Testis (tissue), 3 donors: ENCODE data around the gene ST7. TPM values are rescaled to one million over a fixed set of nuclear protein-coding genes. Genes with fewer than 3 reads are reported as not detected.
A peak's percentile ranks its signal among the peaks of the same experiment; 100 is the strongest.

Experiments
- DNase-seq: peaks from one replicate; pipeline ENCODE4 v3.0.0-alpha.2; 2019
- H3K27ac ChIP-seq, 2 donors: fragments of 200-600 bp; sonication (generic); one replicate each; pipeline ENCODE4 v1.5.1; 2019
- H3K27me3 ChIP-seq: fragments of 200-600 bp; sonication (generic); one replicate; pipeline ENCODE4 v1.5.1; 2019
- H3K36me3 ChIP-seq: fragments of 200-600 bp; sonication (generic); one replicate; pipeline ENCODE4 v1.5.1; 2017; ENCODE audit warnings: low read depth; ENCODE audit errors: missing control alignments
- H3K4me1 ChIP-seq: fragments of 200-600 bp; sonication (generic); one replicate; pipeline ENCODE4 v1.5.1; 2019
- H3K4me3 ChIP-seq, 2 donors: fragments of 200-600 bp; sonication (generic); one replicate each; pipeline ENCODE4 v1.5.1; 2017 to 2019
- H3K9me3 ChIP-seq: fragments of 200-600 bp; sonication (generic); one replicate; pipeline ENCODE4 v1.5.1; 2017
- POLR2A ChIP-seq: fragments of 450-650 bp; IDR thresholded peaks from one replicate; pipeline ENCODE4 v1.6.1; 2017; ENCODE audit warnings: antibody characterized with exemption, mild to moderate bottlenecking, moderate library complexity
- WGBS, 2 donors: methylation state at CpG; one replicate each; pipeline ENCODE4 v1.1.5; 2018; 5-methylcytosine and 5-hydroxymethylcytosine counted together
- intact Hi-C: fragments of 100-400 bp; cut with DNase I; formaldehyde crosslinking; loops from one replicate; pipeline ENCODE4 v1.15.1; 2023; ENCODE audit warnings: low total_unique reads
- polyA plus RNA-seq: library from polyadenylated mRNA; stranded (reverse); fragments of 350-450 nt; fragmentation: Illumina TruSeq; extraction: RNeasy Lipid Tissue Mini Kit (QIAGEN cat#74804); gene quantifications from one replicate; pipeline ENCODE4 v1.2.3, GENCODE V29; 2014; ENCODE audit warnings: low read depth, low replicate concordance; ENCODE audit not compliant: insufficient read depth
- total RNA-seq, 2 donors: library from RNA; depleted of rRNA; stranded (reverse); fragments of >200 nt; gene quantifications; one replicate each; pipeline ENCODE4 v1.2.3, GENCODE V29; 2016
- TF ChIP-seq, protein P1 (sequence below), 3 experiments: fragments of 450-650 bp in 2 of 3; fragments of 200-600 bp in 1 of 3; sonication (generic) in 1 of 3; IDR thresholded peaks; one replicate each; pipeline ENCODE4 v1.5.1; 2016 to 2019; ENCODE audit warnings: antibody characterized with exemption in 3 of 3, mild to moderate bottlenecking in 2 of 3, moderate library complexity in 1 of 3

Gene ST7
- total and polyA plus RNA-seq, 3 donors from 2014 or later = 15.9 to 25.3 (median 23.2) TPM

GRCh38 chr7:117071551-117071950 is 118.2 kb downstream of the ST7 start:
- H3K4me3 ChIP-seq = no peak overlapping the region
- H3K27me3 ChIP-seq = no peaks in the 10 kb centered on the region
- H3K4me1 ChIP-seq = peaks cover 6% of the 10 kb centered on the region
- H3K9me3 ChIP-seq = no peaks in the 10 kb centered on the region
- no peak for DNase-seq
- H3K27ac ChIP-seq = no peak overlapping the region
- no peaks in the 10 kb centered on the region for H3K36me3 ChIP-seq
- 81 to 82% methylated on average over 3 of the region's 3 CpGs for WGBS, 2 donors
- intact Hi-C loops = no loop called here
- TF ChIP-seq, protein P1, sequence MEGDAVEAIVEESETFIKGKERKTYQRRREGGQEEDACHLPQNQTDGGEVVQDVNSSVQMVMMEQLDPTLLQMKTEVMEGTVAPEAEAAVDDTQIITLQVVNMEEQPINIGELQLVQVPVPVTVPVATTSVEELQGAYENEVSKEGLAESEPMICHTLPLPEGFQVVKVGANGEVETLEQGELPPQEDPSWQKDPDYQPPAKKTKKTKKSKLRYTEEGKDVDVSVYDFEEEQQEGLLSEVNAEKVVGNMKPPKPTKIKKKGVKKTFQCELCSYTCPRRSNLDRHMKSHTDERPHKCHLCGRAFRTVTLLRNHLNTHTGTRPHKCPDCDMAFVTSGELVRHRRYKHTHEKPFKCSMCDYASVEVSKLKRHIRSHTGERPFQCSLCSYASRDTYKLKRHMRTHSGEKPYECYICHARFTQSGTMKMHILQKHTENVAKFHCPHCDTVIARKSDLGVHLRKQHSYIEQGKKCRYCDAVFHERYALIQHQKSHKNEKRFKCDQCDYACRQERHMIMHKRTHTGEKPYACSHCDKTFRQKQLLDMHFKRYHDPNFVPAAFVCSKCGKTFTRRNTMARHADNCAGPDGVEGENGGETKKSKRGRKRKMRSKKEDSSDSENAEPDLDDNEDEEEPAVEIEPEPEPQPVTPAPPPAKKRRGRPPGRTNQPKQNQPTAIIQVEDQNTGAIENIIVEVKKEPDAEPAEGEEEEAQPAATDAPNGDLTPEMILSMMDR (IDR thresholded peaks at IDR 0.05) = no peak
- no peak for TF ChIP-seq POLR2A

DNA sequence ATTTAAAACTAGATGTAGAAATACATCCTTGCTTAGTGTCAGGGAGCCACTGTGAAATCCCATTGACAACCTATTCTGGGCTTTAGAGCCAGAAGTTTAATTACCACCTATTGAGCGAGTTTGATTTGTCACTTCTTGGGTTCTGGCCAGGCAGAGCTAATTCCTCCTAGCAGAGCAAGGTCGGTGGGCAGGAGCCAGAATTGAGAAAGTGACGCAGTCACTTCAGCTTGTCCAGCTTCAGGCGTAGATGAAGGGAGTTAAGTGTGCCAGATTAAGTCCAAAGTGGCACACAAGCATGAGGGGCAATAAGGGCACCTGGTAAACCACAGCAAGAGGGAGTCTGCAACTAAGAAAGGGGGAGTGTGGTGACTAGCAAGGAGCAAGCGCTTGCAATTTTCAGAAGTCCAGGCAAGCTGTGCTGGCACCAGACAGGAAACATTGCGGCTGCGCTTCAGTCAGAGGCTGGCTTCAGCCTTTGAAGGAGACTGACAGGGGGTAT is 119.4 kb downstream of the ST7 start:
- H3K27ac ChIP-seq = no peak overlapping the region
- H3K9me3 ChIP-seq = no peaks in the 10 kb centered on the region
- peaks cover 6% of the 10 kb centered on the region for H3K4me1 ChIP-seq
- H3K4me3 ChIP-seq = no peak overlapping the region
- intact Hi-C loops = no loop called here
- TF ChIP-seq, protein P1 (IDR thresholded peaks at IDR 0.05) = no peak
- TF ChIP-seq POLR2A = no peak
- peak; percentile 74 for DNase-seq
- 41 to 59% methylated on average over 7 of the region's 7 CpGs for WGBS, 2 donors
- no peaks in the 10 kb centered on the region for H3K36me3 ChIP-seq
- H3K27me3 ChIP-seq = no peaks in the 10 kb centered on the region

GRCh38 chr7:117074378-117074777 is 121.1 kb downstream of the ST7 start:
- H3K27me3 ChIP-seq = no peaks in the 10 kb centered on the region
- no peak overlapping the region for H3K4me3 ChIP-seq
- H3K36me3 ChIP-seq = no peaks in the 10 kb centered on the region
- intact Hi-C loops = no loop called here
- no peak for TF ChIP-seq POLR2A
- TF ChIP-seq, protein P1 (IDR thresholded peaks at IDR 0.05) = no peak
- H3K9me3 ChIP-seq = no peaks in the 10 kb centered on the region
- peaks cover 6% of the 10 kb centered on the region for H3K4me1 ChIP-seq
- no peak overlapping the region for H3K27ac ChIP-seq
- 87 to 92% methylated on average over 4 of the region's 4 CpGs for WGBS, 2 donors
- DNase-seq = no peak

DNA sequence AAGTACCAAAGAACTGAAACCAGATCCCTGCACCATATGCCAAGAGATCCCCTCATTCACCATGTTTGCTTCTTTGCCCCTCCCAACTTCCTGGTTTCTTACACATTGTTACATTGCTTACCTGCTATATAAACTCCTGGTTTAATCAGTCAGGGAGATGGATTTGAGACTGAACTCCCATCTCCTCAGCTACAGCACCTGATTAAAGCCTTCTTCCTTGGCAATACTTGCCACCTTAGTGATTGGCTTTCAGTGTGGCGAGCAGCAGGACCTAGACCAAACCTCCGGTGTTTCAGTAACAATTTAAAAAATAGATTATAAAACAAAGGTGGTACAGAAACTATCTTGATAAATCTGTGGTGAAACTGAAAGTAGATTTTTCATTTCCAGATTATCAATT is 122.6 kb downstream of the ST7 start:
- WGBS, 2 donors = 94 to 97% methylated on average over 2 of the region's 2 CpGs
- TF ChIP-seq, protein P1 (IDR thresholded peaks at IDR 0.05) = no peak
- no peak for TF ChIP-seq POLR2A
- H3K27me3 ChIP-seq = no peaks in the 10 kb centered on the region
- no peaks in the 10 kb centered on the region for H3K9me3 ChIP-seq
- intact Hi-C loops = no loop called here
- H3K36me3 ChIP-seq = no peaks in the 10 kb centered on the region
- no peak overlapping the region for H3K4me3 ChIP-seq
- DNase-seq = no peak
- H3K4me1 ChIP-seq = peaks cover 6% of the 10 kb centered on the region
- no peak overlapping the region for H3K27ac ChIP-seq

- H3K27ac ChIP-seq = no peak overlapping the region
- WGBS, 2 donors = 93 to 96% methylated on average over 5 to 7 of the region's 7 CpGs
- H3K36me3 ChIP-seq = no peaks in the 10 kb centered on the region
- no peak overlapping the region for H3K4me3 ChIP-seq
- peaks cover 6% of the 10 kb centered on the region for H3K4me1 ChIP-seq
- intact Hi-C loops = no loop called here
- DNase-seq = no peak
- no peaks in the 10 kb centered on the region for H3K27me3 ChIP-seq
- H3K9me3 ChIP-seq = no peaks in the 10 kb centered on the region
- no peak for TF ChIP-seq POLR2A
- TF ChIP-seq, protein P1 (IDR thresholded peaks at IDR 0.05) = no peak
These were observed 123.2 kb downstream of the ST7 start for GRCh38 chr7:117076426-117076943.
